Embryonic facial prominence (tissue), 1 donor: ENCODE results near the gene CPLX4.

Source experiments
- DNase-seq: peaks from one replicate; pipeline ENCODE4 v3.0.0-alpha.2; 2016; ENCODE audit errors: extremely low spot score

CPLX4 gene

GRCh38 chr18:59306640-59307039 is 11.8 kb downstream of the CPLX4 start:
- no peak for DNase-seq

GRCh38 chr18:59305295-59305694 is 13.2 kb downstream of the CPLX4 start:
- no peak for DNase-seq

- DNase-seq = no peak
Measured at GRCh38 chr18:59303656-59304195, 14.7 kb downstream of the CPLX4 start.

GRCh38 chr18:59303006-59303405 is 15.4 kb downstream of the CPLX4 start:
- DNase-seq = no peak

- no peak for DNase-seq
Measured at GRCh38 chr18:59301929-59302328, 16.5 kb downstream of the CPLX4 start.

GRCh38 chr18:59300676-59301285 is 17.7 kb downstream of the CPLX4 start:
- DNase-seq = no peak

GRCh38 chr18:59298871-59299270 is 19.6 kb downstream of the CPLX4 start:
- DNase-seq = no peak

GRCh38 chr18:59293317-59293716 is 25.1 kb downstream of the CPLX4 start:
- no peak for DNase-seq

- DNase-seq = no peak
Measured at GRCh38 chr18:59286341-59286740, 32.1 kb downstream of the CPLX4 start.

- no peak for DNase-seq
Measured at GRCh38 chr18:59282341-59282740, 36.1 kb downstream of the CPLX4 start.

GRCh38 chr18:59279722-59280121 is 38.7 kb downstream of the CPLX4 start:
- no peak for DNase-seq

GRCh38 chr18:59279193-59279592 is 39.3 kb downstream of the CPLX4 start:
- no peak for DNase-seq

- no peak for DNase-seq
Measured at GRCh38 chr18:59278793-59279192, 39.7 kb downstream of the CPLX4 start.

GRCh38 chr18:59276047-59276446 is 42.4 kb downstream of the CPLX4 start:
- DNase-seq = no peak

- DNase-seq = no peak
Measured at GRCh38 chr18:59275406-59275949, 43.0 kb downstream of the CPLX4 start.

- DNase-seq = no peak
Measured at GRCh38 chr18:59274533-59274928, 43.9 kb downstream of the CPLX4 start.

GRCh38 chr18:59273759-59274532 is 44.5 kb downstream of the CPLX4 start:
- DNase-seq = no peak

GRCh38 chr18:59272891-59273758 is 45.3 kb downstream of the CPLX4 start, which contains the start of gene RAX:
Gene RAX (minus strand): TSS chr18:59273454. CDS start chr18:59273206, 248 bp downstream.
- no peak for DNase-seq

GRCh38 chr18:59272221-59272888 is 46.1 kb downstream of the CPLX4 start:
- no peak for DNase-seq

GRCh38 chr18:59271606-59272220 is 46.7 kb downstream of the CPLX4 start:
- DNase-seq = no peak
